A673 (cell line): Measurements from ENCODE around the gene CDA. TPM values are rescaled to one million over a fixed set of nuclear protein-coding genes. Genes with fewer than 3 reads are reported as not detected.

Experiments used
- BruUV-seq: library from RNA; stranded (reverse); fragments of 400-500 nt; replicated peaks from 2 replicates; lab custom pipeline; 2021; lab: Mats Ljungman, UMichigan
- CTCF ChIA-PET: fragments of 300-600 bp; sonication (Branson Sonifier 250); formaldehyde crosslinking; loops from one replicate; lab custom pipeline; 2022; ENCODE audit warnings: antibody characterized with exemption; lab: Charles Lee
- POLR2A ChIA-PET: fragments of 300-600 bp; sonication (Branson Sonifier 250); formaldehyde crosslinking; loops from one replicate; lab custom pipeline; 2022; ENCODE audit warnings: antibody characterized with exemption; ENCODE audit not compliant: low non-redundant PET; lab: Charles Lee
- DNase-seq: peaks from one replicate; pipeline ENCODE4 v3.0.0-alpha.2; 2015; ENCODE audit warnings: low spot score
- H3K27ac ChIP-seq: fragments of 200-600 bp; sonication (generic); 2 replicates; pipeline ENCODE4 v1.5.1; 2016; ENCODE audit warnings: mixed run types, low read depth, mild to moderate bottlenecking, mixed read lengths, antibody characterized with exemption, low read length; ENCODE audit not compliant: poor library complexity, severe bottlenecking
- H3K27me3 ChIP-seq: fragments of 200-600 bp; sonication (generic); replicated peaks from 2 replicates; pipeline ENCODE4 v1.6.1; 2017; ENCODE audit warnings: mixed run types, low read depth, mild to moderate bottlenecking, mixed read lengths, antibody characterized with exemption, low read length; ENCODE audit not compliant: insufficient read depth, poor library complexity
- H3K36me3 ChIP-seq: fragments of 200-600 bp; sonication (generic); 2 replicates; pipeline ENCODE4 v1.6.1; 2016; ENCODE audit warnings: mixed run types, mild to moderate bottlenecking, mixed read lengths, antibody characterized with exemption, low read length; ENCODE audit not compliant: insufficient read depth, poor library complexity, severe bottlenecking
- H3K4me1 ChIP-seq: fragments of 200-600 bp; sonication (generic); 2 replicates; pipeline ENCODE4 v1.6.1; 2017; ENCODE audit warnings: mixed run types, mild to moderate bottlenecking, mixed read lengths, antibody characterized with exemption, low read length; ENCODE audit not compliant: insufficient read depth, poor library complexity, severe bottlenecking
- H3K4me3 ChIP-seq: fragments of 200-600 bp; sonication (generic); 2 replicates; pipeline ENCODE4 v1.5.1; 2016; ENCODE audit warnings: low read depth, mixed run types, mild to moderate bottlenecking, mixed read lengths, low read length; ENCODE audit not compliant: poor library complexity, severe bottlenecking
- H3K9me3 ChIP-seq: fragments of 200-600 bp; sonication (generic); 2 replicates; pipeline ENCODE4 v1.6.1; 2016; ENCODE audit warnings: mixed run types, low read depth, mild to moderate bottlenecking, mixed read lengths, antibody characterized with exemption, low read length; ENCODE audit not compliant: poor library complexity, severe bottlenecking
- EZH2 ChIP-seq: fragments of 200-600 bp; sonication (generic); IDR thresholded peaks from 2 replicates; pipeline ENCODE4 v1.6.1; 2017; ENCODE audit warnings: borderline replicate concordance, low read depth, mild to moderate bottlenecking, mixed read lengths, antibody characterized with exemption, low read length; ENCODE audit not compliant: poor library complexity, severe bottlenecking
- intact Hi-C: fragments of 100-400 bp; cut with micrococcal nuclease; formaldehyde crosslinking; loops from one replicate; pipeline ENCODE4 v1.10.0; 2022; ENCODE audit not compliant: unreplicated experiment
- total RNA-seq: library from RNA; stranded (reverse); gene quantifications from 2 replicates; pipeline ENCODE4 v1.2.3, GENCODE V29; 2021
- TF ChIP-seq, protein P1 (sequence below): fragments of 300-800, 200-600 bp; sonication (generic); conservative IDR thresholded peaks from 2 replicates; pipeline ENCODE4 v1.5.1; 2017; ENCODE audit warnings: low read depth, mild to moderate bottlenecking, antibody characterized with exemption, low read length, moderate library complexity, mixed read lengths

CDA gene
- total RNA-seq, 1 experiment from 2014 or later, result not detected

DNA sequence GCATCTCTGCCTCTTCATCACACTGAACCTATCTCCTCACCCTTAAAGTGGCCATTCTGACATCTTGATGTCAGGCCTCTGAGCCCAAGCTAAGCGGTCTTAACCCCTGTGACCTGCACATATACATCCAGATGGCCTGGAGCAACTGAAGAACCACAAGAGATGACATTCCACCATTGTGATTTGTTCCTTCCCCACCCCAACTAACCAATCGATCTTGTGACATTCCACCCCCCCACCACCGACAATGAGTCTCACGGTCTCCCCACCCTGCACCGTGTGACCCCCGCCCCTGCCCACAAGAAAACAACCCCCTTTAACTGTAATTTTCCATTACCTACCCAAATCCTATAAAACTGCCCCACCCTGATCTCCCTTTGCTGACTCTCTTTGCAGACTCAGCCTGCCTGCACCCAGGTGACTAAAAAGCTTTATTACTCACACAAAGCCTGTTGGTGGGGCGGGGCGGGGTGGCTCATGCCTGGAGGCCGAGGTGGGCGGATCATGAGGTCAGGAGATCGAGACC is 23.4 kb downstream of the CDA start:
- H3K9me3 ChIP-seq, result no peaks in the 10 kb centered on the region
- no peak overlapping the region for H3K4me3 ChIP-seq
- no peaks in the 10 kb centered on the region for H3K27me3 ChIP-seq
- intact Hi-C loops, result no loop called here
- DNase-seq, result no peak
- H3K27ac ChIP-seq, result no peak overlapping the region
- ChIA-PET POLR2A (no interaction called here), CTCF (no interaction called here)
- H3K36me3 ChIP-seq, result no peaks in the 10 kb centered on the region
- TF ChIP-seq EZH2, result no peak
- TF ChIP-seq, protein P1, sequence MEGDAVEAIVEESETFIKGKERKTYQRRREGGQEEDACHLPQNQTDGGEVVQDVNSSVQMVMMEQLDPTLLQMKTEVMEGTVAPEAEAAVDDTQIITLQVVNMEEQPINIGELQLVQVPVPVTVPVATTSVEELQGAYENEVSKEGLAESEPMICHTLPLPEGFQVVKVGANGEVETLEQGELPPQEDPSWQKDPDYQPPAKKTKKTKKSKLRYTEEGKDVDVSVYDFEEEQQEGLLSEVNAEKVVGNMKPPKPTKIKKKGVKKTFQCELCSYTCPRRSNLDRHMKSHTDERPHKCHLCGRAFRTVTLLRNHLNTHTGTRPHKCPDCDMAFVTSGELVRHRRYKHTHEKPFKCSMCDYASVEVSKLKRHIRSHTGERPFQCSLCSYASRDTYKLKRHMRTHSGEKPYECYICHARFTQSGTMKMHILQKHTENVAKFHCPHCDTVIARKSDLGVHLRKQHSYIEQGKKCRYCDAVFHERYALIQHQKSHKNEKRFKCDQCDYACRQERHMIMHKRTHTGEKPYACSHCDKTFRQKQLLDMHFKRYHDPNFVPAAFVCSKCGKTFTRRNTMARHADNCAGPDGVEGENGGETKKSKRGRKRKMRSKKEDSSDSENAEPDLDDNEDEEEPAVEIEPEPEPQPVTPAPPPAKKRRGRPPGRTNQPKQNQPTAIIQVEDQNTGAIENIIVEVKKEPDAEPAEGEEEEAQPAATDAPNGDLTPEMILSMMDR, result no peak
- BruUV-seq, result no TSS peak
- no peaks in the 10 kb centered on the region for H3K4me1 ChIP-seq

DNA sequence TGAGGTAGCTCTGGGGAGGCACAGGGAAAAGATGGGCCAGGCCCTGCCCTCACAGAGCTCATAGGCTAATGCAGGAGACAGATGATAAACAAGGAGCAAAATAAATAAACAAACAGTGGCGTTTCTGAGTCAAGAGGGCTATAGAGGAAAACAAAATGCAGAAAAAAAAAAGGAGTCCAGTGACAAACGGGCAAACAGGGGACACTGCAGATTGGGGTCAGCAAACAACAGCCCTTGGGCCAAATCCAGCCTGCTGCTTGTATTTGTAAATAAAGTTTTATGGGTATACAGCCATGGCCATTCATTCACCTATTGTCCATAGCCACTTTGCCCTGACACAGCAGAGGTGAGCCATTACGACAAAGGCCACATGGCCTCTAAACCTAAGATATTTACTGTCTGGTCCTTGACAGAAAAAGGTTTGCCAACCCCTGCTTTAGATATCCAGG is 25.3 kb downstream of the CDA start:
- intact Hi-C loops, result no loop called here
- DNase-seq, result no peak
- BruUV-seq, result no TSS peak
- Histone ChIP-seq H3K36me3 (no peaks in the 10 kb centered on the region), H3K4me1 (no peaks in the 10 kb centered on the region), H3K27me3 (no peaks in the 10 kb centered on the region), H3K9me3 (no peaks in the 10 kb centered on the region), H3K27ac (no peak overlapping the region), H3K4me3 (no peak overlapping the region)
- ChIA-PET CTCF (no interaction called here), POLR2A (interaction anchor here (0.6 kb wide), 1 partner anchor 104 kb away, joined by 4 read pairs; the partner anchor contains the start of gene KIF17)
- TF ChIP-seq, protein P1, result no peak
- TF ChIP-seq EZH2, result no peak

DNA sequence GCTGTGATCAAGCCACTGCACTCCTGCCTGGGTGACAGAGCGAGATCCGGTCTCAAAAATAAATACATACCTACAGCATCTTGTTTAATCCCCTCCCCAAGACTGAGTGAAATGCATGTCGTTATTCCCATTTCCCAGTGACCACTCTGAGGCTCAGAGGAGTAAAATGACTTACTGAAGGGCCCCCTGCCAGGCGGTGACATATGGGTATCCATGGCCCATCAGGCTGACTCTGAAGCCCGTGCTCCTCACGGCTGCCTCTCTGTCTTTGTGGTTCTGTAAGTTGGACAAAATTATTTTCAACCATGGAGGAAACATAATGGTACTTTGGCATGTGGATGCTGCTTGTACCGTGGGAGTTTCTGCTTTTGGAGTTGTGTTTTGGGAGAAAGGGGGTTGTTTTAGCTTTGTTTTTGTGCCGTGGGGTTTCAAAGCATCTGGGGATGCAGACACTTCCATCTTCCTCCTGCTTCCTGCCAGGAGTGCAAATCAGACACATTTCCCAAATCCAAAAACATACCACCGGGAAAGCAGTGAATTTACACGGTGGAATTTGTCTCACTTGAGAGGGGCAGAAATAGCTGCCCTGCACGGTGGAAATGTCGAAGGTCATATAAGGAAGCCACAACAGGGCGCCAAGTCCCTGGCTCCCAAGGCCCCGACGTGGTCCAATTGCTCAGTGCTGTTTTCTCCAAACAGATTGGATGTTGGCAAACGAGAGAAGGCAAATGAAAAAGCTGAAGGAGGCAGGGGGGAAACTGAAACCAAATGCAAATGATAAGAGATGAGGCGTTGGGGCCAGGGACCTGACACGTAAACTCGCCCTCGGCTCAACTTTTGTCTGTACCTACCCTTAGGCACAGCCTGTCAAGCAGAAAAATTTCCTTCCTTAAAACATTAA is 27.3 kb downstream of the CDA start:
- H3K27me3 ChIP-seq, result no peaks in the 10 kb centered on the region
- no peak overlapping the region for H3K27ac ChIP-seq
- no peak overlapping the region for H3K4me3 ChIP-seq
- H3K36me3 ChIP-seq, result no peaks in the 10 kb centered on the region
- intact Hi-C loops, result no loop called here
- TF ChIP-seq, protein P1, result no peak
- TF ChIP-seq EZH2, result no peak
- H3K9me3 ChIP-seq, result no peaks in the 10 kb centered on the region
- BruUV-seq, result no TSS peak
- no peak for DNase-seq
- CTCF ChIA-PET, result no interaction called here
- POLR2A ChIA-PET, result no interaction called here
- no peaks in the 10 kb centered on the region for H3K4me1 ChIP-seq
